DND-41 (cell line): ENCODE measurements around the gene CRK.

Source experiments
- ATAC-seq: fragments of 200-7000 bp; cut with Tn5 transposase; 3 replicates; pipeline ENCODE4 v1.9.1; 2021; ENCODE audit warnings: low read depth; ENCODE audit not compliant: insufficient read depth
- DNase-seq: peaks from one replicate; pipeline ENCODE4 v3.0.0-alpha.2; 2020
- H2AFZ ChIP-seq: 2 replicates; pipeline ENCODE4 v1.6.0; 2012; ENCODE audit warnings: low read depth, low read length
- H3K27ac ChIP-seq: 2 replicates; pipeline ENCODE4 v1.5.1; 2012; ENCODE audit warnings: low read length, inconsistent platforms
- H3K27me3 ChIP-seq: fragments of 200-600 bp; sonication (generic); 2 replicates; pipeline ENCODE4 v1.6.0; 2012; ENCODE audit warnings: low read length, mild to moderate bottlenecking, inconsistent platforms; ENCODE audit not compliant: insufficient read depth, poor library complexity
- H3K36me3 ChIP-seq: 2 replicates; pipeline ENCODE4 v1.5.1; 2012; ENCODE audit warnings: low read length, inconsistent platforms; ENCODE audit not compliant: insufficient read depth
- H3K4me1 ChIP-seq: 2 replicates; pipeline ENCODE4 v1.5.1; 2012; ENCODE audit warnings: mild to moderate bottlenecking, low read length; ENCODE audit not compliant: insufficient read depth
- H3K4me2 ChIP-seq: 2 replicates; pipeline ENCODE4 v1.6.0; 2012; ENCODE audit warnings: mild to moderate bottlenecking, moderate library complexity, low read length, inconsistent platforms; ENCODE audit not compliant: insufficient read depth
- H3K4me3 ChIP-seq, 2 experiments: fragments of 200-600 bp in 1 of 2; shearing (Covaris generic) in 1 of 2; 2 replicates each; pipeline ENCODE4 v1.5.1; 2012 to 2016; ENCODE audit warnings: inconsistent platforms in 2 of 2, low read length in 2 of 2, mild to moderate bottlenecking in 2 of 2, low read depth in 1 of 2, moderate library complexity in 1 of 2
- H3K79me2 ChIP-seq: 2 replicates; pipeline ENCODE4 v1.6.0; 2012; ENCODE audit warnings: low read length, inconsistent platforms; ENCODE audit not compliant: insufficient read depth
- H3K9ac ChIP-seq: 2 replicates; pipeline ENCODE4 v1.6.0; 2012; ENCODE audit warnings: low read depth, mild to moderate bottlenecking, inconsistent platforms, low read length, moderate library complexity
- H3K9me3 ChIP-seq: 2 replicates; pipeline ENCODE4 v1.5.1; 2012; ENCODE audit warnings: low read length, moderate library complexity, mild to moderate bottlenecking, inconsistent platforms; ENCODE audit not compliant: insufficient read depth, severe bottlenecking
- H4K20me1 ChIP-seq: 2 replicates; pipeline ENCODE4 v1.6.0; 2012; ENCODE audit warnings: low read length; ENCODE audit not compliant: insufficient read depth
- CTCF ChIP-seq: IDR thresholded peaks from 2 replicates; pipeline ENCODE4 v1.5.1; 2012; ENCODE audit warnings: borderline replicate concordance, low read length, moderate library complexity, mild to moderate bottlenecking; ENCODE audit not compliant: poor library complexity, severe bottlenecking; ENCODE audit errors: extremely low read depth
- EZH2 ChIP-seq: IDR thresholded peaks from 3 replicates; pipeline ENCODE4 v1.6.1; 2012; ENCODE audit warnings: borderline replicate concordance, low read depth, mild to moderate bottlenecking, moderate library complexity, low read length, inconsistent platforms; ENCODE audit not compliant: severe bottlenecking

The CRK gene

GRCh38 chr17:1487939-1488825, 32.1 kb upstream of the CRK start:
- H2AFZ ChIP-seq = peak overlapping the region; percentile 9
- H3K4me1 ChIP-seq = peaks cover 51% of the 10 kb centered on the region
- peak overlapping the region; percentile 40; the same call in 1 of the 2 replicates for H3K9ac ChIP-seq
- H3K4me3 ChIP-seq = peak overlapping the region; percentile 1 to 54; a peak in 3 of 4 replicates
- peaks cover 12% of the 10 kb centered on the region for H3K27me3 ChIP-seq
- no peaks in the 10 kb centered on the region for H3K9me3 ChIP-seq
- H4K20me1 ChIP-seq = peaks cover 18% of the 10 kb centered on the region
- TF ChIP-seq CTCF = peak; percentile 4
- TF ChIP-seq EZH2 = peak; percentile 31
- peak overlapping the region; percentile 34; the same call in 1 of the 2 replicates for H3K27ac ChIP-seq
- no peaks in the 10 kb centered on the region for H3K36me3 ChIP-seq
- H3K79me2 ChIP-seq = no peaks in the 10 kb centered on the region
- peak; percentile 58 for DNase-seq
- peak overlapping the region; percentile 85 for H3K4me2 ChIP-seq
- peak; percentile 33 for ATAC-seq

DNA sequence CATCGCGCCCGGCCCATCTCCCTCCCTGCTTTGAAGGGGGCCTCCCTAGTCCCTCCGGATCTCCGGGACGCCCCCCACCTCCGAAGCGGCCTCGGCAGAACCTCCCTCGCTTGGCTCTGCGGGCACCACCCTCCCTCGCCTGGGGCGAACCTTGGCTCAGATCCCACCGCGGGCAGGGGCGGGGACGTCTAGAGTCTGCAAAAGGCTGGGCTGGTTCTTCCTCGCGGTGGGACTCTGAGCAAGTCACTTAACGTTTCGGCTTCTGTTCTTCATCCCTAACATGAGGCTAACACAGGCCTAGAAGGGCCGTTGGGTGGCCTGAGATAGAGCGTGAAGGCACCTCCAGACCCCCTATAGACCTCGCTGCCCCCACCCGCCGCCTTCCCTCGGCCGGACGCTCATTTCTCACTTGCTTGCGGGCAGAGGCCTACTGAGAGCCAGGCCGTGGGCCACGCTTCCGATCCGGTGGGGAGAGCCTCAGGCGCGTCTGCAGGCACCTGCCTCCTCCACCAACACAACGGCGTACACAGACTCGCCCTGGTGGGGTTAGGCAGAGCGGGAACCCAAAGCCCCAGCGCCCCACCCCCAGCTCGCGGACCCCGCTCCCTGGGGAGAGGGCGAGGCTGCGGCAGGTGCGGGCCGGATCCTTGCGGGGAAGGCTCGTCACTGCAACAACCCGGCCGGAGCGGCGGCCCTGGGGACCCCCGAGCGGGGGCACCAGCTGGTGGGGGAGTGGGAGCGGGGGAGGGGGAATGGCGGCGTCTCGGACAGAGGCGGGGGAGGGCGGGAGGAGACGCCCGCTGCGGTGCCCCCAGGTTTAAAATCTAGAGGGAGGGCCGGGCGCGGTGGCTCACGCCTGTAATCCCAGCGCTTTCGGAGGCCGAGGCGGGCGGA, 31.0 kb upstream of the CRK start:
- H3K79me2 ChIP-seq = no peaks in the 10 kb centered on the region
- peaks cover 12% of the 10 kb centered on the region for H3K27me3 ChIP-seq
- no peak overlapping the region for H3K27ac ChIP-seq
- peak overlapping the region; percentile 40; the same call in 1 of the 2 replicates for H3K9ac ChIP-seq
- peaks cover 13% of the 10 kb centered on the region for H4K20me1 ChIP-seq
- peaks cover 47% of the 10 kb centered on the region for H3K4me1 ChIP-seq
- H3K4me2 ChIP-seq = peak overlapping the region; percentile 85
- H3K9me3 ChIP-seq = no peaks in the 10 kb centered on the region
- no peak overlapping the region for H2AFZ ChIP-seq
- ATAC-seq = no peak
- H3K4me3 ChIP-seq = peak overlapping the region in 1 of 2 experiments; percentile 54; a peak in 2 of 4 replicates
- peak; percentile 52 for DNase-seq
- H3K36me3 ChIP-seq = no peaks in the 10 kb centered on the region; the same call in 1 of the 2 replicates
- no peak for TF ChIP-seq CTCF
- TF ChIP-seq EZH2 = no peak

- peaks cover 12% of the 10 kb centered on the region for H3K27me3 ChIP-seq
- H3K4me1 ChIP-seq = peaks cover 38% of the 10 kb centered on the region
- H2AFZ ChIP-seq = peak overlapping the region; percentile 60
- no peaks in the 10 kb centered on the region for H3K9me3 ChIP-seq
- H4K20me1 ChIP-seq = peaks cover 11% of the 10 kb centered on the region
- DNase-seq (peak; percentile 51), ATAC-seq (peak; percentile 48)
- peak overlapping the region; percentile 20; the same call in 1 of the 2 replicates for H3K27ac ChIP-seq
- H3K4me3 ChIP-seq = peak overlapping the region; percentile 30 to 51; a peak in 3 of 4 replicates
- peaks cover under 1% of the 10 kb centered on the region; the same call in 1 of the 2 replicates for H3K36me3 ChIP-seq
- peak overlapping the region; percentile 60 for H3K9ac ChIP-seq
- H3K4me2 ChIP-seq = peak overlapping the region; percentile 63
- TF ChIP-seq EZH2 = no peak
- no peak for TF ChIP-seq CTCF
- no peaks in the 10 kb centered on the region for H3K79me2 ChIP-seq
Measured at GRCh38 chr17:1485423-1486376, 29.7 kb upstream of the CRK start.
